Astrocyte of the cerebellum (primary cell): Measurements from ENCODE around the gene LYAR.
A peak's percentile ranks its signal among the peaks of the same experiment; 100 is the strongest.
"Not testable (repeated sequence)": the region's sequence is repeated elsewhere in the genome, so short reads cannot be mapped to it uniquely, and the experiment has no call there.

Source experiments
- DNase-seq: peaks from one replicate; pipeline ENCODE4 v3.0.0-alpha.2; 2011; ENCODE audit warnings: low read depth
- H3K4me3 ChIP-seq: 2 replicates; pipeline ENCODE4 v1.5.1; 2011; ENCODE audit warnings: mild to moderate bottlenecking, low read depth, low read length, moderate library complexity
- CTCF ChIP-seq: IDR thresholded peaks from 2 replicates; pipeline ENCODE4 v1.5.1; 2012; ENCODE audit warnings: low read length, low read depth, moderate library complexity, mild to moderate bottlenecking; ENCODE audit errors: missing control alignments
- in situ Hi-C: cut with HindIII; loops from 2 replicates; pipeline ENCODE4 v1.10.0; 2017; ENCODE audit warnings: low sequenced_read_pairs

Gene LYAR

DNA sequence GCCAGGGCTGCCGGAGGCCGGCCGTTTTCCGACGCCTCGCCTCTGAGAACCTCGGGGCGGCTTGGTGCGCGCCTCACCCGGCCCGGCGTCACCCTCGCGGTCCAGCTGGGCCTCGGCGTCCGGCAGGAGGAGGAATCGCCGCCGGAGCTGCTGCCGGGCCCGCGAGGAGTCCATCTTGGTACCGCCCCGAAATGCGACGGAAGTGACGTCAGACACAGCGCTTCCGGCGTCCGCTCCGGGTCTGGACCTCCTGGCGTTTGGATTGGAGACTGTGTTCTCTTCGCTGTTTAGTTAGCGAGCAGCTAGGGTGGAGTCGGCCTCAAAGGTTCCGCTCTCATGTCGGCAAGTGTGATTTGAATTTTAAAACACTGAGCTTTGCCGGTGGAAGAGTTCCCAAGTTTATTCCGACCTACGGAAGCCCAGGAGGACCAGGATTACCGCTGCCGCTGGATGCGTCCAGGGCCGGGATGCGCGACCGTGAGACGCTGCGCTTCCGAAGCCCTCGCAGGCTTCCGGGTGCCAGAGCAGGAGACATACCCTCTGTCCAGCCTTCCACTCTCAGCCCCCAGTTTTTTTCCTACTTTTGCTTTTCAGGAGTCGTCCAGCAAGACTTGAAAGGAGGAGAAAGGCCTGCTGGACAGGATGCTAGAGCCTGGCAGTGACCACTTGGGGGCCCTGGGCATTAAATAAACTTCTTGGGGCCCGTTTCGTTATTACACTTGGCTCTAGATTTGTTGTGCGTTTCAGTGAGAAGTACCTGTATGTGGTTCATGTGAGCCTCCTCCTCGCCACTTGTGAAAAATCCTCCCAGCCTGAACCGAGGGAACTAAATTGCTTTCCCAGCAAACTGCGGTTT, 41.7 kb downstream of the LYAR start, which contains the start of gene TMEM128:
TMEM128 (minus strand) TSS at position 195 of the 856 bp plus-strand sequence; CDS start at position 174, 21 bp downstream.
- peak; percentile 34 for TF ChIP-seq CTCF
- peak within 1 kb of the TSS; percentile 91 for H3K4me3 ChIP-seq
- in situ Hi-C loops: no loop called here
- DNase-seq: peak; percentile 84

DNA sequence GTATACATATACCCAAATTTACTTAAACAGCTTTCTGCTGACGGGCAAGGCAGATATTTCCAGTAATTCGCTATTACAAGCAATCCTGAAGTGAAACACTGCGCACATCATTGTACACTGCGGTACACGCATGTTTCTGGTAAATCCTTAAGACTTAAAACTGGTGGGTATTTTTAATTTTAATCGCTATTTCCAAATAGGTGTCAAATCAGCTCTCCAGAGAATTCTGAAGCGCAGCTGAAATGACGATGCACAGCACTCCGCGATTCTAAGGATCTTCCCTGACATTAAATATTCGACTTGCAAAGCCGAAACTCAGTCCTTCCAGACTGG, 42.3 kb downstream of the LYAR start:
- in situ Hi-C loops: no loop called here
- TF ChIP-seq CTCF: no peak
- H3K4me3 ChIP-seq: peak overlapping the region; percentile 91
- DNase-seq: no peak

DNA sequence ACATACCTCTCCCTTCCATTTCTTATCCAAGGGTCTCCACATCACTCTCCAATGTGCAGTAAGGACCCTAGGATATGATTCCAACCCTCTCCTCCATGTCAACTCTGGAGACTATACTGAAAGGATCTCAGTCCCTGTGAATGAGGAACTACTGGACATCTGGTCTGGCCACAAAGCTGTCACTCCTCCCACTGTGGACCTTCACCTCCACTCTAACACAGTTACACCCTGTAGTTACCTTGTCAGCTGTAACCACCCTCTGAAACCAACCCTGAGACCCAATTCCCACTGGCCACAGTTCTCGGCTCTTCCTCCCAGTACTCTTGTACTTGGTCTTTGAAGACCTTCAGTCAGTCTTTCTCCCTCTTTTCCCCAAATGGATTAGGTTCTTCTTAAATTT, 44.8 kb downstream of the LYAR start:
- TF ChIP-seq CTCF: no peak
- DNase-seq: no peak
- in situ Hi-C loops: no loop called here
- H3K4me3 ChIP-seq: no peak overlapping the region

DNA sequence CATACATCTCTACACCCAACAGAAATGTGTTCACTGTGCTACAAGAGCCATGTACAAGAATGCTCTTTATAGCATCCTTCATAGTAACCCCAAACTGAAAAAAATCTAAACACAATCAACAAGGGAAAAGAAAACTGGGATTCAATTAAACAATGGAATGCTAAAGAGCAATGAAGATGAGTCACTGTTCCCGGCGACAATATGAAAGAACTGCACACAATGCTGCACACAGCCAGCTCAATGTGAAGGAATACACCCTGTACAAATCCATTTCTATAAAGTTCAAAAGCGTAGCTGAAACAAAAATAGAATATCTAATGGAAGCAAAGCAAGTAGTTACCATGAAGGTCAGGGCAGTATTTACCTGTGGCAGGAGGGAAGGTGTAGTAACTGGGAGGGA, 50.4 kb downstream of the LYAR start:
- H3K4me3 ChIP-seq, in situ Hi-C loops, DNase-seq: not testable (repeated sequence)

- H3K4me3 ChIP-seq: no peak overlapping the region
- TF ChIP-seq CTCF: no peak
- DNase-seq: no peak
- in situ Hi-C loops: no loop called here
Observed at GRCh38 chr4:4233610-4234009, 56.3 kb downstream of the LYAR start.

DNA sequence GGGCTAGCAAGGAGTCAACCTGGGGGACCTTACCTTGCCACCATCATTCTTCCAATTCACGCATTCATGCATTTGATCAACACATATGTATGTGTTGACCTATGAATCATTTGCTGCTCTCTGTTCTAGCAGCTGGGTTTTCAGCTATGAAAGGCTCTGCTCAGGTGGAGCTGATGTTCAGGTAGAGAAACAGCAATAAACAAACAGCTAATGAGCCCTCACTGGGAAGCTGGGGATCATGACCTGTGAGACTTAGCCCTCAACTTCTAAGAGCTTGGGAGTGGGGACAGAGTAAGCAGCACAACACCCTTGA, 61.6 kb downstream of the LYAR start:
- no peak overlapping the region for H3K4me3 ChIP-seq
- no peak for TF ChIP-seq CTCF
- in situ Hi-C loops: no loop called here
- DNase-seq: no peak

DNA sequence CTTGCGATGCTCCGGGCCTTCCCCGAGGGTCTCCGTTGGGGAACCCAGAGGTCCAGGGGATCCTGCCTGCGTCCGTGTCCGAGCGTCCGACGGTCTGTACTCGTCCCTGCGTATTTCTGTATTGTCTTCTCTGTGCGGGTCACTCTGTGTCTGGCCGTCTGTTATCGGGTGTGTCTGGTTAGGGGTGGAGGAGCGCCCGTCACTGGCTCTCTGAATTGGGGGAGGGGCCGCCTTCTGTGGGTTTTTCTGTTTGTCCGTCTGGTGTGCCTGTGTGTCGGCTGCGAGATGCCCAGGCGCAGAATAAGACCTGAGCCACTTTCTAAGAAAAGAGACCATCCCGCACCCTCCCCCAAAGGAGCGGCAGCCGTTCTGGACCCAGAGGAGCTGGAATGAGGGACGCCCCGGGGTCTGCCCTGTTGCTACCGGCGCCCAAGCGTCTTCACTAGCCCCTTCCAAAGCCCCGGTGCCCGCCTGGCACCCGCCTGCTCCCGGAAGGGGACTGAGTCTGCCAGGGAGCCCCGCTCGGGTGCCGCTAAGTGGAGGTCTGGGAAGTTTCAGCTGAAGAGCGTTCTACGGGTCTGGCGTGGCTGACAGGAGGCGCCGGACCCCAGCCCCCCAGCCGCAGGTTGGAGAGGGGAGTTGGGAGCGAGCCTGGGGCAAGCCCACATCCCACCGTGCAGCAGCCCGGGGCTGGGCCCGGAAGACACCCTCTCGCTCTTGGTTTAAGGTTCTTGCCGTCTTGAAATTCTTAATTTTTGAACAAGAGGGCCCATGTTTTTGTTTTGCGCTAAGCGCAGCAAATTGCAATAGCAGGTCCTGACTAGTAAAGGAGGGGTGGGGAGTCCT, 62.2 kb downstream of the LYAR start:
- no peak for TF ChIP-seq CTCF
- no peak for DNase-seq
- in situ Hi-C loops: no loop called here
- H3K4me3 ChIP-seq: no peak overlapping the region
